Activated naive CD8-positive, alpha-beta T cell treated with anti-CD3 and anti-CD28 coated beads, Interleukin-2, amount 10 ng/mL, durations not matched to agents 7 days and 5 days (primary cell): ENCODE measurements around the gene USP17L25. TPM values are rescaled to one million over a fixed set of nuclear protein-coding genes. Genes with fewer than 3 reads are reported as not detected.
"Not testable (repeated sequence)": the region's sequence is repeated elsewhere in the genome, so short reads cannot be mapped to it uniquely, and the experiment has no call there.

Source experiments
- ATAC-seq: fragments of 150-1000 bp; cut with Tn5 transposase; one replicate; pipeline ENCODE4 v1.10.0; 2021; ENCODE audit warnings: low read depth, moderate library complexity
- POLR2A ChIA-PET: fragments of 350-600 bp; sonication (Branson Sonifier 250); formaldehyde crosslinking; loops from one replicate; lab custom pipeline; 2021; ENCODE audit warnings: antibody characterized with exemption; lab: Charles Lee
- DNase-seq: peaks from one replicate; pipeline ENCODE4 v3.0.0; 2021
- H3K27ac Mint-ChIP-seq: one replicate; pipeline ENCODE4 v1.8.0; 2022; ENCODE audit warnings: mild to moderate bottlenecking, mixed read lengths
- H3K27me3 Mint-ChIP-seq: one replicate; pipeline ENCODE4 v1.8.0; 2022; ENCODE audit warnings: mild to moderate bottlenecking, moderate library complexity, mixed read lengths
- H3K36me3 Mint-ChIP-seq: one replicate; pipeline ENCODE4 v1.8.0; 2021; ENCODE audit warnings: mild to moderate bottlenecking, mixed read lengths
- H3K4me1 Mint-ChIP-seq: one replicate; pipeline ENCODE4 v1.8.0; 2021; ENCODE audit warnings: mixed read lengths
- H3K4me3 Mint-ChIP-seq: one replicate; pipeline ENCODE4 v1.8.0; 2022; ENCODE audit warnings: mild to moderate bottlenecking, moderate library complexity, mixed read lengths
- H3K9me3 Mint-ChIP-seq: one replicate; pipeline ENCODE4 v1.8.0; 2021; ENCODE audit warnings: mixed read lengths
- total RNA-seq, 2 experiments: library from RNA; stranded (reverse); gene quantifications; one replicate each; pipeline ENCODE4 v1.2.3, GENCODE V29; 2021

USP17L25 gene
- total RNA-seq, result not detected

DNA sequence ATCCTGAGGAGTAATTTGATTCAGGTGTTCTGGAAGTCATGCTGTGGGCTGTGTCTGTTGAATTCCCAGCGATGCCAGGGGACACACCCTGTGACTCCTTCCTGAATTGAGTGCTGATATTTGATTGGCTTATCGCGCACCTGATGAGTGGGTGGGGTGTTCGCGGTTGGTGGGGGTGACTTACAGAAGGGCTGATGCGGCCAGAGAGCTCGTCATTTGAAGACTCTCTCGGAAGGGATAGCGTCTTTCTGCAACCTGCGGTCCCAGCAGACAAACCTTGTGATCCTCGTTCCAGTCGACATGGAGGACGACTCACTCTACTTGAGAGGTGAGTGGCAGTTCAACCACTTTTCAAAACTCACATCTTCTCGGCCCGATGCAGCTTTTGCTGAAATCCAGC, at the start of gene USP17L25:
USP17L25 (plus strand) TSS at position 301 of the 400 bp plus-strand sequence; CDS start at position 301, 0 bp downstream.
- H3K4me3 Mint-ChIP-seq, H3K4me1 Mint-ChIP-seq, H3K27me3 Mint-ChIP-seq, DNase-seq, ATAC-seq, POLR2A ChIA-PET, H3K27ac Mint-ChIP-seq, H3K9me3 Mint-ChIP-seq, H3K36me3 Mint-ChIP-seq: not testable (repeated sequence)

DNA sequence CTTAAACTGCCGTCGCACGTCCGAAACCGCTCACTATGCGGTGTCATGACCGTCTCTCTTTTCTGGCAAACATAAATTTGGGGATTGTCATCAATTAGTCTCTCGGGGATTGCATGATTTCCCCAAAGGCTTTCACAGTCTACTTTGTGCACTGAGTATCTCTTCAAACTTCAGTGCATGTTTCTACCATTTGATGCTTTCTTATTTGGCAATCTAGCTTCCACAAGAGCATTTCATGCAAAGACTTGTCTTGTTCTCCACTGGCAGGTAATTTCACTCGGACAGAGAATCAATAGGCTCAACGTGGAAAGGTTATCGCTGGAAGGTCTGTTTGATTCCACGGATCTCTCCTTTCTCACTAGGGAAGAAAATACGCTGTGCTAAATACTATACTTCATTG, 5.5 kb upstream of the USP17L25 start:
- H3K9me3 Mint-ChIP-seq, H3K4me3 Mint-ChIP-seq, POLR2A ChIA-PET, H3K36me3 Mint-ChIP-seq, H3K27ac Mint-ChIP-seq, H3K4me1 Mint-ChIP-seq, H3K27me3 Mint-ChIP-seq, DNase-seq, ATAC-seq: not testable (repeated sequence)

- H3K9me3 Mint-ChIP-seq, H3K36me3 Mint-ChIP-seq, DNase-seq, H3K27ac Mint-ChIP-seq, H3K27me3 Mint-ChIP-seq, POLR2A ChIA-PET, H3K4me3 Mint-ChIP-seq, H3K4me1 Mint-ChIP-seq, ATAC-seq: not testable (repeated sequence)
Observed at GRCh38 chr4:9324865-9325264, 4.8 kb upstream of the USP17L25 start, which contains the start of gene USP17L24. TSS of gene USP17L24 (plus strand) at chr4:9325165. CDS start at chr4:9325165, 0 bp downstream.

GRCh38 chr4:9334358-9334757, 4.6 kb downstream of the USP17L25 start, which contains the start of gene USP17L26:
TSS of gene USP17L26 (plus strand) at chr4:9334658. CDS start at chr4:9334658, 0 bp downstream.
- H3K4me1 Mint-ChIP-seq, POLR2A ChIA-PET, DNase-seq, H3K9me3 Mint-ChIP-seq, H3K27me3 Mint-ChIP-seq, H3K36me3 Mint-ChIP-seq, ATAC-seq, H3K27ac Mint-ChIP-seq, H3K4me3 Mint-ChIP-seq: not testable (repeated sequence)

DNA sequence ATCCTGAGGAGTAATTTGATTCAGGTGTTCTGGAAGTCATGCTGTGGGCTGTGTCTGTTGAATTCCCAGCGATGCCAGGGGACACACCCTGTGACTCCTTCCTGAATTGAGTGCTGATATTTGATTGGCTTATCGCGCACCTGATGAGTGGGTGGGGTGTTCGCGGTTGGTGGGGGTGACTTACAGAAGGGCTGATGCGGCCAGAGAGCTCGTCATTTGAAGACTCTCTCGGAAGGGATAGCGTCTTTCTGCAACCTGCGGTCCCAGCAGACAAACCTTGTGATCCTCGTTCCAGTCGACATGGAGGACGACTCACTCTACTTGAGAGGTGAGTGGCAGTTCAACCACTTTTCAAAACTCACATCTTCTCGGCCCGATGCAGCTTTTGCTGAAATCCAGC, 9.4 kb downstream of the USP17L25 start, which contains the start of gene USP17L5:
USP17L5 (plus strand) TSS at position 301 of the 400 bp plus-strand sequence; CDS start at position 301, 0 bp downstream.
- H3K36me3 Mint-ChIP-seq, H3K27me3 Mint-ChIP-seq, H3K27ac Mint-ChIP-seq, POLR2A ChIA-PET, H3K9me3 Mint-ChIP-seq, H3K4me3 Mint-ChIP-seq, DNase-seq, H3K4me1 Mint-ChIP-seq, ATAC-seq: not testable (repeated sequence)

DNA sequence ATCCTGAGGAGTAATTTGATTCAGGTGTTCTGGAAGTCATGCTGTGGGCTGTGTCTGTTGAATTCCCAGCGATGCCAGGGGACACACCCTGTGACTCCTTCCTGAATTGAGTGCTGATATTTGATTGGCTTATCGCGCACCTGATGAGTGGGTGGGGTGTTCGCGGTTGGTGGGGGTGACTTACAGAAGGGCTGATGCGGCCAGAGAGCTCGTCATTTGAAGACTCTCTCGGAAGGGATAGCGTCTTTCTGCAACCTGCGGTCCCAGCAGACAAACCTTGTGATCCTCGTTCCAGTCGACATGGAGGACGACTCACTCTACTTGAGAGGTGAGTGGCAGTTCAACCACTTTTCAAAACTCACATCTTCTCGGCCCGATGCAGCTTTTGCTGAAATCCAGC, 14.1 kb downstream of the USP17L25 start, which contains the start of gene USP17L27:
USP17L27 (plus strand) TSS at position 301 of the 400 bp plus-strand sequence; CDS start at position 301, 0 bp downstream.
- POLR2A ChIA-PET, ATAC-seq, H3K4me1 Mint-ChIP-seq, H3K36me3 Mint-ChIP-seq, H3K4me3 Mint-ChIP-seq, H3K27ac Mint-ChIP-seq, DNase-seq, H3K27me3 Mint-ChIP-seq, H3K9me3 Mint-ChIP-seq: not testable (repeated sequence)

GRCh38 chr4:9348593-9348992, 18.9 kb downstream of the USP17L25 start, which contains the start of gene USP17L28:
TSS of gene USP17L28 (plus strand) at chr4:9348893. CDS start at chr4:9348893, 0 bp downstream.
- ATAC-seq, H3K36me3 Mint-ChIP-seq, DNase-seq, H3K27me3 Mint-ChIP-seq, POLR2A ChIA-PET, H3K9me3 Mint-ChIP-seq, H3K4me1 Mint-ChIP-seq, H3K27ac Mint-ChIP-seq, H3K4me3 Mint-ChIP-seq: not testable (repeated sequence)

- H3K27ac Mint-ChIP-seq, POLR2A ChIA-PET: not testable (repeated sequence)
Observed at GRCh38 chr4:9350866-9351265, 21.2 kb downstream of the USP17L25 start.

DNA sequence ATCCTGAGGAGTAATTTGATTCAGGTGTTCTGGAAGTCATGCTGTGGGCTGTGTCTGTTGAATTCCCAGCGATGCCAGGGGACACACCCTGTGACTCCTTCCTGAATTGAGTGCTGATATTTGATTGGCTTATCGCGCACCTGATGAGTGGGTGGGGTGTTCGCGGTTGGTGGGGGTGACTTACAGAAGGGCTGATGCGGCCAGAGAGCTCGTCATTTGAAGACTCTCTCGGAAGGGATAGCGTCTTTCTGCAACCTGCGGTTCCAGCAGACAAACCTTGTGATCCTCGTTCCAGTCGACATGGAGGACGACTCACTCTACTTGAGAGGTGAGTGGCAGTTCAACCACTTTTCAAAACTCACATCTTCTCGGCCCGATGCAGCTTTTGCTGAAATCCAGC, 23.6 kb downstream of the USP17L25 start, which contains the start of gene USP17L29:
USP17L29 (plus strand) TSS at position 301 of the 400 bp plus-strand sequence; CDS start at position 301, 0 bp downstream.
- POLR2A ChIA-PET, DNase-seq, H3K27ac Mint-ChIP-seq, H3K4me3 Mint-ChIP-seq, H3K4me1 Mint-ChIP-seq, H3K9me3 Mint-ChIP-seq, H3K36me3 Mint-ChIP-seq, ATAC-seq, H3K27me3 Mint-ChIP-seq: not testable (repeated sequence)

More at GRCh38 chr4:9350866-9351265, 21.2 kb downstream of the USP17L25 start:
- H3K36me3 Mint-ChIP-seq, H3K4me1 Mint-ChIP-seq, DNase-seq, H3K9me3 Mint-ChIP-seq, ATAC-seq, H3K27me3 Mint-ChIP-seq, H3K4me3 Mint-ChIP-seq: not testable (repeated sequence)

GRCh38 chr4:9362829-9363228, 33.1 kb downstream of the USP17L25 start, which contains the start of gene USP17L30:
TSS of gene USP17L30 (plus strand) at chr4:9363129. CDS start at chr4:9363129, 0 bp downstream.
- POLR2A ChIA-PET, H3K4me1 Mint-ChIP-seq, H3K36me3 Mint-ChIP-seq, H3K27me3 Mint-ChIP-seq, DNase-seq, H3K27ac Mint-ChIP-seq, H3K4me3 Mint-ChIP-seq, H3K9me3 Mint-ChIP-seq, ATAC-seq: not testable (repeated sequence)

DNA sequence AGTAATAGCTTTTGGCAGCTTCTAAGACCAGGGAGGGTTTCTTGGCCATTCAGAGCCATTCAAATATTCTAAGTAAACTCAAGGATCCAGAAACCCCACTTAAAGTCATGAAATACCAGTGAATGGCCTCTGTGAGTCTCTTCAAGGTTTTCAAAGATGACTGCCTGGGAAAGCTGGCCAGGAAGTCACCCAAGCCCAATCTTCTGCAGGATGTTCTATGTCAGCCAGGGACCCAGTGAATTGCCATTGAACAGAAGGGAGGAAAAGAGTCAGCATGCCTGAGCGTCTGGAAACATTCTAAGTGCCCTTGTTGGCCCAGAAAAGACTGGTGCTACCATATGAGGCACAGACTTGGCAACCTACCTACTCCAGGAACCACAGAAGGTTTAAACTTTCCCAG, 50.2 kb downstream of the USP17L25 start:
- H3K27me3 Mint-ChIP-seq, H3K27ac Mint-ChIP-seq, POLR2A ChIA-PET, ATAC-seq, DNase-seq, H3K4me1 Mint-ChIP-seq, H3K36me3 Mint-ChIP-seq, H3K9me3 Mint-ChIP-seq, H3K4me3 Mint-ChIP-seq: not testable (repeated sequence)

Other genes starting within 250 kb of the USP17L25 start
- not detected for gene FAM90A26, start 159.5 kb upstream of the USP17L25 start, total RNA-seq
- not detected for gene USP17L10, start 119.3 kb upstream of the USP17L25 start, total RNA-seq
- not detected for gene USP17L11, start 114.5 kb upstream of the USP17L25 start, total RNA-seq
- gene USP17L12, start 109.8 kb upstream of the USP17L25 start, total RNA-seq, result not detected
- not detected for gene USP17L13, start 105.0 kb upstream of the USP17L25 start, total RNA-seq
- gene USP17L15, start 95.5 kb upstream of the USP17L25 start, total RNA-seq, result not detected
- gene USP17L17, start 86.0 kb upstream of the USP17L25 start, total RNA-seq, result not detected
- not detected for gene USP17L18, start 81.3 kb upstream of the USP17L25 start, total RNA-seq
- gene USP17L19, start 76.5 kb upstream of the USP17L25 start, total RNA-seq, result not detected
- gene USP17L20, start 71.8 kb upstream of the USP17L25 start, total RNA-seq, result not detected
- gene USP17L21, start 67.0 kb upstream of the USP17L25 start, total RNA-seq, result not detected
- not detected for gene USP17L22, start 62.3 kb upstream of the USP17L25 start, total RNA-seq
- not detected for gene USP17L24, start 4.7 kb upstream of the USP17L25 start, total RNA-seq
- gene USP17L26, start 4.7 kb downstream of the USP17L25 start, total RNA-seq, result not detected
- not detected for gene USP17L5, start 9.5 kb downstream of the USP17L25 start, total RNA-seq
- not detected for gene USP17L27, start 14.2 kb downstream of the USP17L25 start, total RNA-seq
- not detected for gene USP17L28, start 19.0 kb downstream of the USP17L25 start, total RNA-seq
- not detected for gene USP17L29, start 23.7 kb downstream of the USP17L25 start, total RNA-seq
- gene USP17L30, start 33.2 kb downstream of the USP17L25 start, total RNA-seq, result not detected
- not detected for gene DEFB131A, start 114.5 kb downstream of the USP17L25 start, total RNA-seq